H1 (cell line): ENCODE results near the gene MLKL. TPM values are rescaled to one million over a fixed set of nuclear protein-coding genes. Genes with fewer than 3 reads are reported as not detected.

ENCODE experiments used
- CTCF ChIA-PET: fragments of 300-600 bp; sonication (Branson Sonifier 250); formaldehyde crosslinking; loops from one replicate; lab custom pipeline; 2021; ENCODE audit not compliant: partially characterized antibody; lab: Charles Lee
- POLR2A ChIA-PET: fragments of 300-600 bp; sonication (Branson Sonifier 250); formaldehyde crosslinking; loops from one replicate; lab custom pipeline; 2021; ENCODE audit warnings: inconsistent platforms; ENCODE audit not compliant: partially characterized antibody; lab: Charles Lee
- DNase-seq, 2 experiments: peaks; one replicate each; pipeline versions ENCODE4 v3.0.0 to v3.0.0-alpha.2; 2010 to 2022; ENCODE audit warnings: low spot score in 2 of 2, low read depth in 1 of 2, mixed read lengths in 1 of 2
- FAIRE-seq: peaks from 2 replicates; lab custom pipeline; 2011; peaks lifted over from hg19 to GRCh38; lab: Jason Lieb, UNC
- H2AFZ ChIP-seq: 2 replicates; pipeline ENCODE4 v1.8.1; 2012; ENCODE audit warnings: low read length, inconsistent platforms
- H2AK5ac ChIP-seq: 2 replicates; pipeline ENCODE4 v1.6.1; 2013; ENCODE audit warnings: low read depth, low read length
- H2BK120ac ChIP-seq: replicated peaks from 2 replicates; pipeline ENCODE3; 2013; ENCODE audit warnings: low read depth, low read length, inconsistent platforms
- H2BK12ac ChIP-seq: 2 replicates; pipeline ENCODE4 v1.6.1; 2013; ENCODE audit warnings: low read depth, low read length
- H2BK15ac ChIP-seq: 2 replicates; pipeline ENCODE4 v1.6.1; 2013; ENCODE audit warnings: low read length
- H2BK20ac ChIP-seq: 2 replicates; pipeline ENCODE4 v1.6.1; 2013; ENCODE audit warnings: low read length
- H2BK5ac ChIP-seq: 2 replicates; pipeline ENCODE4 v1.6.1; 2013; ENCODE audit warnings: low read depth, low read length
- H3K14ac ChIP-seq: 2 replicates; pipeline ENCODE4 v1.6.1; 2013; ENCODE audit warnings: inconsistent platforms; ENCODE audit not compliant: insufficient read length
- H3K18ac ChIP-seq: 2 replicates; pipeline ENCODE4 v1.6.1; 2013; ENCODE audit warnings: low read length; ENCODE audit errors: extremely low read depth
- H3K23ac ChIP-seq: 2 replicates; pipeline ENCODE4 v1.6.1; 2013; ENCODE audit warnings: inconsistent platforms; ENCODE audit not compliant: insufficient read length
- H3K23me2 ChIP-seq: 2 replicates; pipeline ENCODE4 v1.6.1; 2013; ENCODE audit warnings: low read depth, low read length
- H3K27ac ChIP-seq: 2 replicates; pipeline ENCODE4 v1.6.1; 2011; ENCODE audit warnings: low read depth, low read length, inconsistent platforms
- H3K27me3 ChIP-seq, 4 experiments: replicated peaks in 1 of 4; 1 replicate in 1 of 4; 2 replicates in 3 of 4; pipeline versions ENCODE4 v1.6.1 to v1.8.1; 2011 to 2013; ENCODE audit warnings: low read length in 3 of 4, mild to moderate bottlenecking in 3 of 4, inconsistent platforms in 2 of 4, mixed read lengths in 2 of 4, moderate library complexity in 1 of 4; ENCODE audit not compliant: control insufficient read depth in 3 of 4, insufficient read depth in 3 of 4; ENCODE audit errors: extremely low read depth in 1 of 4
- H3K36me3 ChIP-seq, 4 experiments: 2 replicates each; pipeline versions ENCODE4 v1.6.1 to v1.8.1; 2011 to 2013; ENCODE audit warnings: mild to moderate bottlenecking in 4 of 4, low read length in 3 of 4, moderate library complexity in 2 of 4, control low read depth in 1 of 4, inconsistent platforms in 1 of 4; ENCODE audit not compliant: insufficient read depth in 4 of 4, control insufficient read depth in 2 of 4
- H3K4ac ChIP-seq: replicated peaks from 2 replicates; pipeline ENCODE3; 2013; ENCODE audit warnings: low read length, low read depth, mixed read lengths, inconsistent platforms; ENCODE audit not compliant: insufficient read length
- H3K4me1 ChIP-seq, 4 experiments: replicated peaks in 1 of 4; 1 replicate in 1 of 4; 2 replicates in 3 of 4; pipeline versions ENCODE4 v1.6.1 to v1.8.1; 2011 to 2013; ENCODE audit warnings: low read length in 3 of 4, inconsistent platforms in 2 of 4, mixed read lengths in 1 of 4; ENCODE audit not compliant: insufficient read depth in 4 of 4, control insufficient read depth in 3 of 4
- H3K4me2 ChIP-seq, 2 experiments: 2 replicates each; pipeline versions ENCODE4 v1.6.1 to v1.8.1; 2011 to 2013; ENCODE audit warnings: low read depth in 2 of 2, low read length in 2 of 2, control low read depth in 1 of 2, inconsistent platforms in 1 of 2, mild to moderate bottlenecking in 1 of 2; ENCODE audit not compliant: insufficient read depth in 1 of 2
- H3K4me3 ChIP-seq, 4 experiments: fragments of 200-600, 300-600 bp in 1 of 4; sonication (generic), shearing (Covaris generic), sonication (Bioruptor Twin) in 1 of 4; 2 replicates each; pipeline versions ENCODE4 v1.5.1 to v1.8.1; 2011 to 2016; ENCODE audit warnings: low read length in 4 of 4, low read depth in 3 of 4, control low read depth in 2 of 4, inconsistent platforms in 2 of 4, mild to moderate bottlenecking in 2 of 4, mixed read lengths in 1 of 4, moderate library complexity in 1 of 4; ENCODE audit not compliant: insufficient read depth in 2 of 4; ENCODE audit errors: extremely low read depth in 1 of 4
- H3K56ac ChIP-seq: replicated peaks from 2 replicates; pipeline ENCODE3; 2013; ENCODE audit warnings: low read depth, mild to moderate bottlenecking, mixed read lengths, low read length, inconsistent platforms; ENCODE audit not compliant: insufficient read length
- H3K79me1 ChIP-seq: 2 replicates; pipeline ENCODE4 v1.6.1; 2013; ENCODE audit warnings: low read depth, low read length, control low read depth
- H3K79me2 ChIP-seq, 2 experiments: 2 replicates each; pipeline versions ENCODE4 v1.6.1 to v1.8.1; 2012 to 2013; ENCODE audit warnings: low read length in 2 of 2, mild to moderate bottlenecking in 2 of 2, inconsistent platforms in 1 of 2; ENCODE audit not compliant: insufficient read depth in 2 of 2, control insufficient read depth in 1 of 2
- H3K9ac ChIP-seq, 4 experiments: replicated peaks in 1 of 4; 1 replicate in 1 of 4; 2 replicates in 3 of 4; pipeline versions ENCODE4 v1.6.1 to v1.8.1; 2011 to 2013; ENCODE audit warnings: low read depth in 3 of 4, low read length in 3 of 4, control low read depth in 2 of 4, mild to moderate bottlenecking in 2 of 4, moderate library complexity in 2 of 4, inconsistent platforms in 1 of 4; ENCODE audit errors: extremely low read depth in 1 of 4
- H3K9me3 ChIP-seq, 2 experiments: 2 replicates each; pipeline versions ENCODE4 v1.6.1 to v1.8.1; 2012 to 2013; ENCODE audit warnings: mild to moderate bottlenecking in 2 of 2, moderate library complexity in 2 of 2, control low read depth in 1 of 2, inconsistent platforms in 1 of 2, low read depth in 1 of 2, low read length in 1 of 2, mixed read lengths in 1 of 2; ENCODE audit not compliant: insufficient read depth in 2 of 2
- H4K20me1 ChIP-seq, 2 experiments: replicated peaks in 1 of 2; 2 replicates each; pipeline versions ENCODE3 to v1.8.1; 2011 to 2013; ENCODE audit warnings: inconsistent platforms in 2 of 2, low read length in 2 of 2, mild to moderate bottlenecking in 1 of 2; ENCODE audit not compliant: insufficient read depth in 2 of 2, control insufficient read depth in 1 of 2
- H4K5ac ChIP-seq: 2 replicates; pipeline ENCODE4 v1.6.1; 2013; ENCODE audit warnings: low read length, low read depth, mixed read lengths, inconsistent platforms; ENCODE audit not compliant: insufficient read length
- H4K8ac ChIP-seq: 2 replicates; pipeline ENCODE4 v1.8.0; 2013; ENCODE audit warnings: mild to moderate bottlenecking, moderate library complexity, low read length, inconsistent platforms; ENCODE audit not compliant: insufficient read depth; ENCODE audit errors: extremely low read depth
- H4K91ac ChIP-seq: replicated peaks from 2 replicates; pipeline ENCODE3; 2013; ENCODE audit warnings: low read length, mixed read lengths, inconsistent platforms; ENCODE audit not compliant: insufficient read length
- ASH2L ChIP-seq: fragments of 200-600, 300-600 bp; sonication (generic); IDR thresholded peaks from one replicate; pipeline ENCODE4 v1.7.1; 2017; ENCODE audit warnings: low read length
- CHD1 ChIP-seq: IDR thresholded peaks from 2 replicates; pipeline ENCODE4 v1.6.1; 2012; ENCODE audit warnings: low read depth, low read length, improper control_type of control experiment
- CHD2 ChIP-seq: IDR thresholded peaks from 2 replicates; pipeline ENCODE4 v1.6.1; 2012; ENCODE audit warnings: low read length, improper control_type of control experiment
- EP300 ChIP-seq, 2 experiments: IDR thresholded peaks; 1 replicate in 1 of 2; 2 replicates in 1 of 2; pipeline ENCODE4 v1.6.1; 2011 to 2012; ENCODE audit warnings: low read depth in 2 of 2, low read length in 2 of 2, mild to moderate bottlenecking in 2 of 2, borderline replicate concordance in 1 of 2, inconsistent platforms in 1 of 2, moderate library complexity in 1 of 2
- GABPA ChIP-seq: IDR thresholded peaks from 2 replicates; pipeline ENCODE4 v1.6.1; 2011; ENCODE audit warnings: mild to moderate bottlenecking, low read length, moderate library complexity, borderline replicate concordance; ENCODE audit not compliant: insufficient read depth
- HDAC6 ChIP-seq: IDR thresholded peaks from one replicate; pipeline ENCODE4 v1.7.1; 2012; ENCODE audit warnings: low read depth, mild to moderate bottlenecking, inconsistent platforms, low read length, moderate library complexity
- JUN ChIP-seq: IDR thresholded peaks from 2 replicates; pipeline ENCODE4 v1.6.1; 2011; ENCODE audit warnings: low read depth, mild to moderate bottlenecking, improper control_type of control experiment, low read length
- POLR2AphosphoS5 ChIP-seq: IDR thresholded peaks from 2 replicates; pipeline ENCODE4 v1.6.1; 2011; ENCODE audit warnings: low read depth, low read length
- RXRA ChIP-seq: IDR thresholded peaks from 2 replicates; pipeline ENCODE4 v1.6.1; 2011; ENCODE audit warnings: low read depth, mild to moderate bottlenecking, low read length, moderate library complexity; ENCODE audit not compliant: insufficient read depth
- SP1 ChIP-seq: IDR thresholded peaks from 2 replicates; pipeline ENCODE4 v1.6.1; 2011; ENCODE audit warnings: low read depth, low read length
- TAF1 ChIP-seq: IDR thresholded peaks from 2 replicates; pipeline ENCODE4 v1.6.1; 2011; ENCODE audit warnings: mild to moderate bottlenecking, low read depth, low read length
- TCF12 ChIP-seq: IDR thresholded peaks from 2 replicates; pipeline ENCODE4 v1.6.1; 2011; ENCODE audit warnings: low read depth, mild to moderate bottlenecking, low read length
- WGBS, 2 experiments: shearing (Covaris generic) in 1 of 2; methylation state at CpG; one replicate each; pipeline versions ENCODE4 v1.1.6 to v1.1.7; 2013 to 2015; ENCODE audit warnings: low lambda C conversion rate in 2 of 2, mixed read lengths in 2 of 2, inconsistent platforms in 1 of 2, low coverage in 1 of 2, missing lambda C conversion rate in 1 of 2; ENCODE audit not compliant: insufficient replicate concordance in 2 of 2, insufficient coverage in 1 of 2, insufficient read length in 1 of 2; ENCODE audit errors: extremely low coverage in 1 of 2, missing lambda C conversion rate in 1 of 2; 5-methylcytosine and 5-hydroxymethylcytosine counted together
- polyA plus RNA-seq, 7 experiments: library from polyadenylated mRNA; depleted of rRNA in 3 of 7; stranded (reverse) in 5 of 7; unstranded in 2 of 7; fragments of >200 nt in 5 of 7; fragments of 200-250 nt in 2 of 7; gene quantifications; 1 replicate in 5 of 7; 2 replicates in 1 of 7; 4 replicates in 1 of 7; pipeline versions ENCODE4 v1.2.1 to v1.2.3, GENCODE V29; 2011 to 2013; ENCODE audit warnings: missing spikeins in 2 of 7, mixed read lengths in 2 of 7
- total RNA-seq: library from RNA; stranded (reverse); fragmentation: NEBNext Ultra II Directional; extraction: Animal tissue kit (Norgen Biotek cat#: 25700); gene quantifications from 2 replicates; pipeline ENCODE4 v1.2.1, GENCODE V29; 2021

MLKL gene
- total and polyA plus RNA-seq, 2 of the 8 experiments (the other 6 are each of a cell fraction or from before 2014, with no cell fraction given): 1.6 to 2.1 TPM

DNA sequence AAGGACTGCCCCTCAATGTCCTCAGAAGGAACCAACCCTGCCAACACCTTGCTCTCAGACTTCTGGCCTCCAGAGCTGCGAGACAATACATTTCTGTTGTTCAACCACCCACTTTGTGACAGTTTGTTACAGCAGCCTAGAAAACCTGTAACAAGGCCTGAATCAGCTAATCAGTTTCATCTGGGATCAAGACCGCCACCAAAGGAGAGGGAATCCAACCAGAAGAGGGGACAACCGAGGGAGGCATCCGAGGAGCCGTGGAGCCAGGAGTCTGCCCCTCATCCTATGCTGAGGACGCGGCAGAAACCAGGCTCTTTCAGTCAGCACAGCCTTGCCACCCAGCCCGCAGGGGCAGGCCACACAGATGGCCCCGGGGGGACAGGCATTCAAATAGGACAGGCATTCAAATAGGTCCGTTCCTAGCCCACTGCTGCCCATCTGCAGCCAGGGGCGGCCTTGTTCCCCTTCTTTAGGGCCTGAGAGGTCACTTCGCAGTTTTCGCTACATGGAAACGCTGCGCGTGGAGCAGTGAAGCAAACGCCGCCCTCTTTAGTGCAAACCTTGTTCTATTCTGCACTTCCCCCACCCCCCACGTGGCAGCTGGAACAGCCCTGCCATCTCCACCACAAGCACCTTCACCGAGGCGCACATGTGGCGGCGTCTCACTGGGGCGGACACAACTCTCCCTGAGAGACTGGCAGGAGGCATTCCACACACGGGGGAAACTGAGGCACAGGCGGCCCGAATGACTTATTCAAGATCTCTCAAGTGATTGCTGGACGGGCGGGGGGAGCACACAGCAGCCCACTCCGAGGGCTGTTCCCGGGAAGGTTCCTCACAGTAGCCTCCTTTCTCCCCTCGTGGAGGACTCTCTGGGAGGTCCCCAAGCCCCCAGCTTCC, 47.3 kb upstream of the MLKL start:
- Histone ChIP-seq H3K27me3 (no peaks in the 10 kb centered on the region), H3K23me2 (no peaks in the 10 kb centered on the region), H3K4me3 (no peak overlapping the region), H3K23ac (no peak overlapping the region), H2AFZ (no peak overlapping the region), H3K4ac (no peak overlapping the region), H3K36me3 (no peaks in the 10 kb centered on the region), H2BK20ac (peak overlapping the region; percentile 48; the same call in 1 of the 2 replicates), H3K4me1 (peaks cover 2 to 14% (median 6%) of the 10 kb centered on the region in 4 experiments; a peak in 6 of 7 replicates), H4K8ac (no peak overlapping the region), H3K4me2 (no peak overlapping the region), H3K56ac (no peak overlapping the region), H2BK12ac (0 out of 2 replicates have a peak overlapping the region, but pooled peaks have one; percentile 23), H3K79me1 (no peaks in the 10 kb centered on the region), H2AK5ac (peak overlapping the region; percentile 95), H2BK5ac (no peak overlapping the region), H3K18ac (no peak overlapping the region), H2BK15ac (no peak overlapping the region; the same call in 1 of the 2 replicates), H2BK120ac (no peak overlapping the region), H4K5ac (no peak overlapping the region), H3K14ac (no peak overlapping the region), H3K79me2 (no peaks in the 10 kb centered on the region), H4K20me1 (no peaks in the 10 kb centered on the region), H4K91ac (no peak overlapping the region), H3K27ac (no peak overlapping the region), H3K9ac (no peak overlapping the region), H3K9me3 (no peaks in the 10 kb centered on the region)
- FAIRE-seq (no peak), DNase-seq (no peak)
- POLR2A ChIA-PET: interaction anchor here (0.7 kb wide), 1 partner anchor 318 kb away, joined by 3 read pairs; no protein-coding TSS in a partner anchor
- WGBS, 2 experiments: 92% methylated on average over 31 of the region's 32 CpGs; no CpG with 5 or more reads in 1 of the 2 experiments
- CTCF ChIA-PET: interaction anchor here (1.4 to 32.9 kb wide), 3 partner anchors 8 to 65 kb away, joined by 3 to 576 read pairs (median 3); no protein-coding TSS in a partner anchor
- TF ChIP-seq CHD2 (no peak), GABPA (no peak), EP300 (IDR thresholded peaks at IDR 0.05; ENCODE audit: borderline replicate concordance in 1 of 2, low read depth in 2 of 2, low read length in 2 of 2) (no peak), TCF12 (no peak), SP1 (no peak), JUN (no peak), HDAC6 (no peak), RXRA (no peak), CHD1 (no peak), ASH2L (no peak), TAF1 (no peak), POLR2AphosphoS5 (no peak)
